IMR-90 (cell line): ENCODE data around the gene TUBGCP2.

Experiments
- CEBPB ChIP-seq: IDR thresholded peaks from 2 replicates; pipeline ENCODE4 v1.6.1; 2012; ENCODE audit warnings: low read depth, low read length, improper control_type of control experiment
- FOS ChIP-seq: fragments of 150-350 bp; IDR thresholded peaks from 2 replicates; pipeline ENCODE4 v1.6.1; 2016; ENCODE audit warnings: low read depth, low read length
- MAFK ChIP-seq: IDR thresholded peaks from 2 replicates; pipeline ENCODE4 v1.6.1; 2012; ENCODE audit warnings: low read depth, low read length, improper control_type of control experiment
- POLR2A ChIP-seq: IDR thresholded peaks from 2 replicates; pipeline ENCODE4 v1.6.1; 2012; ENCODE audit warnings: mild to moderate bottlenecking, low read depth, low read length
- RAD21 ChIP-seq: IDR thresholded peaks from 2 replicates; pipeline ENCODE4 v1.6.1; 2012; ENCODE audit warnings: low read length, improper control_type of control experiment
- RCOR1 ChIP-seq: IDR thresholded peaks from 2 replicates; pipeline ENCODE4 v1.6.1; 2012; ENCODE audit warnings: mild to moderate bottlenecking, low read length, improper control_type of control experiment; ENCODE audit not compliant: insufficient replicate concordance
- RFX5 ChIP-seq: IDR thresholded peaks from 2 replicates; pipeline ENCODE4 v1.8.0; 2012; ENCODE audit warnings: low read depth, mild to moderate bottlenecking, low read length, moderate library complexity
- SMC3 ChIP-seq: fragments of 150-350 bp; IDR thresholded peaks from 2 replicates; pipeline ENCODE4 v1.6.1; 2016; ENCODE audit warnings: low read depth, mild to moderate bottlenecking, antibody characterized with exemption, low read length, moderate library complexity
- TF ChIP-seq, protein P1 (sequence below): conservative IDR thresholded peaks from 2 replicates; pipeline ENCODE4 v1.5.1; 2012; ENCODE audit warnings: mild to moderate bottlenecking, low read depth, low read length, improper control_type of control experiment
- TF ChIP-seq, protein P2 (sequence below): fragments of 150-350 bp; IDR thresholded peaks from 2 replicates; pipeline ENCODE4 v1.6.1; 2016; ENCODE audit warnings: low read depth, mild to moderate bottlenecking, low read length, moderate library complexity, borderline replicate concordance
- TF ChIP-seq, protein P3 (sequence below): fragments of 150-350 bp; IDR thresholded peaks from 2 replicates; pipeline ENCODE4 v1.6.1; 2017; ENCODE audit warnings: mild to moderate bottlenecking, antibody characterized with exemption, low read length, low read depth

DNA sequence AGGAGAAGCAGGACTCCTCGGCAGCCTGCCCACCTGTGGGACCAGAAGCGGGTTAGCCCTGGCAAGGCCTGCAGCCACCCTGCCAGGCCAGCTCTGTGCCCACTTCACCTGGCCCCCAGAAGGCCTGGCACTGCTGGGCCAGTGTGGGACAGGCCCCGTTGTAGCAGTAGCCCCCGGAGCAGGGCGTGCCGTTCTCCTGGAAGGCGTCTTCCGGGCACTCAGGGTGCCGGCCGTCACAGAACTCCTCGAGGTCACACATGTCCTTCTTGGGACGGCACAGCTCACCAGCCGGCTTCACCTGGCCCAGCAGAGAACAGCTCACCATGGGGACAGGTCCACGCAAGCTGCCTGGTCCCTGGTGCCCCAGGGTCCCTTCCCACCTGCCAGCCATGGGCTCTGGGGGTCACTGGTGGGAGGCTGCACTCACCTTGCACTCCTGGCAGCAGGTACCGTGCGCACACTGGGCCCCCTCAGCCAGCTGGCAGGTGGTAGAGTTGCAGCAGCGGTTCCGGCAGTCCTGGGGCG, 37.8 kb downstream of the TUBGCP2 start:
- TF ChIP-seq, protein P1, sequence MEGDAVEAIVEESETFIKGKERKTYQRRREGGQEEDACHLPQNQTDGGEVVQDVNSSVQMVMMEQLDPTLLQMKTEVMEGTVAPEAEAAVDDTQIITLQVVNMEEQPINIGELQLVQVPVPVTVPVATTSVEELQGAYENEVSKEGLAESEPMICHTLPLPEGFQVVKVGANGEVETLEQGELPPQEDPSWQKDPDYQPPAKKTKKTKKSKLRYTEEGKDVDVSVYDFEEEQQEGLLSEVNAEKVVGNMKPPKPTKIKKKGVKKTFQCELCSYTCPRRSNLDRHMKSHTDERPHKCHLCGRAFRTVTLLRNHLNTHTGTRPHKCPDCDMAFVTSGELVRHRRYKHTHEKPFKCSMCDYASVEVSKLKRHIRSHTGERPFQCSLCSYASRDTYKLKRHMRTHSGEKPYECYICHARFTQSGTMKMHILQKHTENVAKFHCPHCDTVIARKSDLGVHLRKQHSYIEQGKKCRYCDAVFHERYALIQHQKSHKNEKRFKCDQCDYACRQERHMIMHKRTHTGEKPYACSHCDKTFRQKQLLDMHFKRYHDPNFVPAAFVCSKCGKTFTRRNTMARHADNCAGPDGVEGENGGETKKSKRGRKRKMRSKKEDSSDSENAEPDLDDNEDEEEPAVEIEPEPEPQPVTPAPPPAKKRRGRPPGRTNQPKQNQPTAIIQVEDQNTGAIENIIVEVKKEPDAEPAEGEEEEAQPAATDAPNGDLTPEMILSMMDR = no peak
- TF ChIP-seq MAFK (no peak), RCOR1 (no peak), SMC3 (no peak), POLR2A (no peak), RAD21 (no peak), FOS (no peak), CEBPB (no peak), RFX5 (no peak)
- TF ChIP-seq, protein P2, sequence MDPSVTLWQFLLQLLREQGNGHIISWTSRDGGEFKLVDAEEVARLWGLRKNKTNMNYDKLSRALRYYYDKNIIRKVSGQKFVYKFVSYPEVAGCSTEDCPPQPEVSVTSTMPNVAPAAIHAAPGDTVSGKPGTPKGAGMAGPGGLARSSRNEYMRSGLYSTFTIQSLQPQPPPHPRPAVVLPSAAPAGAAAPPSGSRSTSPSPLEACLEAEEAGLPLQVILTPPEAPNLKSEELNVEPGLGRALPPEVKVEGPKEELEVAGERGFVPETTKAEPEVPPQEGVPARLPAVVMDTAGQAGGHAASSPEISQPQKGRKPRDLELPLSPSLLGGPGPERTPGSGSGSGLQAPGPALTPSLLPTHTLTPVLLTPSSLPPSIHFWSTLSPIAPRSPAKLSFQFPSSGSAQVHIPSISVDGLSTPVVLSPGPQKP = no peak
- TF ChIP-seq, protein P3, sequence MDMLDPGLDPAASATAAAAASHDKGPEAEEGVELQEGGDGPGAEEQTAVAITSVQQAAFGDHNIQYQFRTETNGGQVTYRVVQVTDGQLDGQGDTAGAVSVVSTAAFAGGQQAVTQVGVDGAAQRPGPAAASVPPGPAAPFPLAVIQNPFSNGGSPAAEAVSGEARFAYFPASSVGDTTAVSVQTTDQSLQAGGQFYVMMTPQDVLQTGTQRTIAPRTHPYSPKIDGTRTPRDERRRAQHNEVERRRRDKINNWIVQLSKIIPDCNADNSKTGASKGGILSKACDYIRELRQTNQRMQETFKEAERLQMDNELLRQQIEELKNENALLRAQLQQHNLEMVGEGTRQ = no peak
